Measurements from ENCODE around the gene ETV7. TPM values are rescaled to one million over a fixed set of nuclear protein-coding genes. Genes with fewer than 3 reads are reported as not detected.

ETV7 gene
- total RNA-seq, 2 experiments from 2014 or later: 0.33 to 0.73 TPM

DNA sequence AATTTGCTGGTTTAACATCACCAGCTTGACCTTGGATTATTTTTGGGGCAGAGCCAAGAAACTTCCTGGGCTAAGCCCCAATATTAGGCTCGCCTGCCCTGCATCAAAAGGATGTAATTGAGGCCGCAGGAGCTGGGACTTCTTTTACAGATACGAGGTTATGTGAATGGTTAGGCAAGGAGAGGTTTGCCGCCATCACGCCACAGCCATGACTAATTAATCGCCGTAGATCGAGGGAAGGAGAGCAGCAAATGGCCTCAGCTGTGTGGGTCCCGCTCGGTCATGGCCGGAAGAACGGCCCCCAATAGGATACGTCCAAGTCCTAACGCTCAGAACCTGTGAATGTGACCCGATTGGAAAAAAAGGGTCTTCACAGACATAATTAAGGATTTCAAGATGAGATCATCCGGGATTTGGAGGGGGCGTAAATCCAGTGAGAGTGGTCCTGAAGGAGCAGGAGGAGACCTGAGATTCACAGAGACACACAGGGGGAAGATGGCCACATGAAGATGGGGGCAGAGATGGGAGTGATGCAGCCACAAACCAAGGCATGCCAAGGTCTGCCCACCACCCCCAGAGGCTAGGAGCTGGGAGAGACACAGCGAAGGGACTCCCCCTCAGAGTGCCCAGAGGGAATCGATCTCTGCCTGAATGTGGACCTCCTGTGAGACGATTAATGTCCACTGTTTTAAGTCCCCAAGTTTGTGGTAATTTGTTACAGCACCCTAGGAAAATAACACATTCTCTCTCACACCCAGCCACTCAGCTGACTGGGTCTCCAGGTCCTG, 40.8 kb downstream of the ETV7 start:
- Histone ChIP-seq H3K27me3 (ENCODE audit: control insufficient read depth in 1 of 2, insufficient read depth in 2 of 2, low read length in 2 of 2) (no peaks in the 10 kb centered on the region), H3K9me3 (ENCODE audit: control insufficient read depth in 1 of 2, insufficient read depth in 1 of 2, low read length in 2 of 2) (no peaks in the 10 kb centered on the region), H3K4me1 (ENCODE audit: insufficient read depth, low read length) (no peaks in the 10 kb centered on the region), H3K27ac (ENCODE audit: low read depth in 1 of 2, low read length in 2 of 2) (no peak overlapping the region), H3K36me3 (ENCODE audit: insufficient read depth, low read length) (no peaks in the 10 kb centered on the region), H3K4me3 (ENCODE audit: low read length) (no peak overlapping the region)
- peaks cover 4% of the 10 kb centered on the region for H3K27me3 Mint-ChIP-seq
- DNase-seq (no peak), ATAC-seq (ENCODE audit: poor library complexity) (no peak)
- H3K4me3 Mint-ChIP-seq: no peak overlapping the region
- intact Hi-C loops (cut with DNase I, micrococcal nuclease): no loop called here
- TF ChIP-seq, protein P1, sequence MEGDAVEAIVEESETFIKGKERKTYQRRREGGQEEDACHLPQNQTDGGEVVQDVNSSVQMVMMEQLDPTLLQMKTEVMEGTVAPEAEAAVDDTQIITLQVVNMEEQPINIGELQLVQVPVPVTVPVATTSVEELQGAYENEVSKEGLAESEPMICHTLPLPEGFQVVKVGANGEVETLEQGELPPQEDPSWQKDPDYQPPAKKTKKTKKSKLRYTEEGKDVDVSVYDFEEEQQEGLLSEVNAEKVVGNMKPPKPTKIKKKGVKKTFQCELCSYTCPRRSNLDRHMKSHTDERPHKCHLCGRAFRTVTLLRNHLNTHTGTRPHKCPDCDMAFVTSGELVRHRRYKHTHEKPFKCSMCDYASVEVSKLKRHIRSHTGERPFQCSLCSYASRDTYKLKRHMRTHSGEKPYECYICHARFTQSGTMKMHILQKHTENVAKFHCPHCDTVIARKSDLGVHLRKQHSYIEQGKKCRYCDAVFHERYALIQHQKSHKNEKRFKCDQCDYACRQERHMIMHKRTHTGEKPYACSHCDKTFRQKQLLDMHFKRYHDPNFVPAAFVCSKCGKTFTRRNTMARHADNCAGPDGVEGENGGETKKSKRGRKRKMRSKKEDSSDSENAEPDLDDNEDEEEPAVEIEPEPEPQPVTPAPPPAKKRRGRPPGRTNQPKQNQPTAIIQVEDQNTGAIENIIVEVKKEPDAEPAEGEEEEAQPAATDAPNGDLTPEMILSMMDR (IDR thresholded peaks at IDR 0.05): no peak
- H3K9me3 Mint-ChIP-seq: no peaks in the 10 kb centered on the region
- H3K36me3 Mint-ChIP-seq (ENCODE audit: low read depth): no peaks in the 10 kb centered on the region
- POLR2A ChIA-PET: no interaction called here
- no peak overlapping the region for H3K27ac Mint-ChIP-seq
- no peaks in the 10 kb centered on the region for H3K4me1 Mint-ChIP-seq (ENCODE audit: low read depth)
- CTCF ChIA-PET: no interaction called here

DNA sequence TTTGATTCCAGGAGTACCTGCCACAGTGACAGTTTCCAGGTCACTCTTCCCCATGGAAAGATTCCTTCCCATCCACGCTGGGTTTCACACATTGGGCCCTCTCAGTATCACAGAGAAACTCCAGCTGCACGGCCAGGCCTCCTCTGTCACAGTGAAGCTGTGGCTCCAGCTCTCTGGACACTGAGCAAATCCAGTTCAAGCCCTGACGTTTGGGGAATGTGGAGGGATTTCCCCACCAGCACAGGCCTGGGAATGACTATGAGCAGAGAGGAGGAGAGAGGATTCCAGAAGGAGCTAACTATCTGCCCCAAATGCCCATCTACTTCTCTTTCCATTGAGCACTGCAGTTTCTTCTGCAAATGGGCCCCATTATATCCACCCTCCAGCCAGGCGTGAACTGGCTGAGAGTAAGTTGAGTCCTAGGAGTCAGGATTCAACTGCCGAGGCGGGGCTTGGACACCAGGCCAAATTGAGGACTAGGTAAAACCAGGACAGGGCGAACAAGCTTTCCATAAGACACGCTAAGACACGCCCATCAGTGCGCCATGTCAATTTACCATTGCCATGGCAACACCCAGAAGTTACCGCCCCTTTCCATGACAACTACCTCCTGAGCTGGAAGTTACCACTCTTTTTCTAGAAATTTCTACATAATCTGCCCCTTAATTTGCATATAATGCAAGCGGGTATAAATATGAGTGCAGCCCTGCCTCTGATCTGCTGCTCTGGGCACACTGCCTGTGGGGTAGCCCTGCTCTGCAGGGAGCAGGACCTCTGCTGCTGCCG, 41.6 kb downstream of the ETV7 start:
- H3K9me3 Mint-ChIP-seq: no peaks in the 10 kb centered on the region
- peaks cover 6% of the 10 kb centered on the region for H3K27me3 Mint-ChIP-seq
- peaks cover 2% of the 10 kb centered on the region for H3K4me1 Mint-ChIP-seq (ENCODE audit: low read depth)
- Histone ChIP-seq H3K9me3 (ENCODE audit: control insufficient read depth in 1 of 2, insufficient read depth in 1 of 2, low read length in 2 of 2) (no peaks in the 10 kb centered on the region), H3K4me1 (ENCODE audit: insufficient read depth, low read length) (peaks cover 2% of the 10 kb centered on the region), H3K27ac (ENCODE audit: low read depth in 1 of 2, low read length in 2 of 2) (no peak overlapping the region), H3K27me3 (ENCODE audit: control insufficient read depth in 1 of 2, insufficient read depth in 2 of 2, low read length in 2 of 2) (peaks cover 0 to under 1% of the 10 kb centered on the region in 2 experiments), H3K4me3 (ENCODE audit: low read length) (no peak overlapping the region), H3K36me3 (ENCODE audit: insufficient read depth, low read length) (no peaks in the 10 kb centered on the region)
- DNase-seq (no peak), ATAC-seq (ENCODE audit: poor library complexity) (no peak)
- POLR2A ChIA-PET: no interaction called here
- TF ChIP-seq, protein P1 (IDR thresholded peaks at IDR 0.05): no peak
- no peak overlapping the region for H3K27ac Mint-ChIP-seq
- intact Hi-C loops (cut with DNase I, micrococcal nuclease): no loop called here
- CTCF ChIA-PET: interaction anchor here (1.0 kb wide), 1 partner anchor 12 kb away, joined by 3 read pairs; no protein-coding TSS in a partner anchor
- no peaks in the 10 kb centered on the region for H3K36me3 Mint-ChIP-seq (ENCODE audit: low read depth)
- H3K4me3 Mint-ChIP-seq: no peak overlapping the region

DNA sequence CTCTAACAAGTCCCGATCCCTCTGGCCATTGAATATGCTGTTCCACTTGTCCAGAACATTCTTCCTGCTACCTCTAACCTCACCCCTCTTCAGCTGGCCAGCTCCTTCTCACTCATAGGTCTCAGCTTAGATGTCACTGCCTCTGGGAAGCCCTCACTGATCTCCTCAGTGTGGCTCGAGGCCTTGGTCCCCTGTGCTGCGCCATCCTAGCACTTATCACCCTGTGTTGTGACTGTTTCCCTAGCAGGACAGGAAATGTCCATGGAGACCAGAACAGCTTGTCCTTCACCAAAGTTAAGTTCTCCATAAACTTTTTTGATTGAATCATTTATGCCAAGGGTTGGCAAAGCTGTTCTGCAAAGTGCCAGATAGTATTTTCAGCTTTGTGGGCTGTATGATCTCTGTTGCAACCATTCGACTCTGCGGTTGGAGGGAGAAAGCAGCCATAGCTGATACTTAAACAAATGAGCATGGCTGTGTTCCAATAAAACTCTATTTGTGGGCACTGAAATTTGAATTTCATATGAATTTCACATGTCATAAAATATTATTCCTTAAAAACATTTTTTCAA, 44.3 kb downstream of the ETV7 start:
- ATAC-seq (ENCODE audit: poor library complexity): no peak
- Histone ChIP-seq H3K27me3 (ENCODE audit: control insufficient read depth in 1 of 2, insufficient read depth in 2 of 2, low read length in 2 of 2) (peaks cover 5 to 14% of the 10 kb centered on the region in 2 experiments), H3K36me3 (ENCODE audit: insufficient read depth, low read length) (no peaks in the 10 kb centered on the region), H3K4me1 (ENCODE audit: insufficient read depth, low read length) (peaks cover 8% of the 10 kb centered on the region), H3K27ac (ENCODE audit: low read depth in 1 of 2, low read length in 2 of 2) (no peak overlapping the region), H3K9me3 (ENCODE audit: control insufficient read depth in 1 of 2, insufficient read depth in 1 of 2, low read length in 2 of 2) (no peaks in the 10 kb centered on the region), H3K4me3 (ENCODE audit: low read length) (no peak overlapping the region)
- TF ChIP-seq, protein P1 (IDR thresholded peaks at IDR 0.05): no peak
- H3K9me3 Mint-ChIP-seq: no peaks in the 10 kb centered on the region
- H3K27ac Mint-ChIP-seq: no peak overlapping the region
- intact Hi-C loops (cut with DNase I, micrococcal nuclease): loop anchor here in 1 of 2 experiments (5.0 kb wide), 1 partner anchor 339 kb away; no protein-coding TSS in a partner anchor
- no peak for DNase-seq
- POLR2A ChIA-PET: no interaction called here
- no peaks in the 10 kb centered on the region for H3K36me3 Mint-ChIP-seq (ENCODE audit: low read depth)
- peaks cover 5% of the 10 kb centered on the region for H3K4me1 Mint-ChIP-seq (ENCODE audit: low read depth)
- H3K27me3 Mint-ChIP-seq: peaks cover 17% of the 10 kb centered on the region
- no peak overlapping the region for H3K4me3 Mint-ChIP-seq
- CTCF ChIA-PET: interaction anchor here (2.0 kb wide), 1 partner anchor 41 kb away, joined by 5 read pairs; no protein-coding TSS in a partner anchor
